Activated naive CD4-positive, alpha-beta T cell treated with anti-CD3 and anti-CD28 coated beads, Interleukin-2, amount 50 U/mL, for 16 hours (primary cell): ENCODE measurements around the gene STK11IP.

Experiments
- DNase-seq: peaks from one replicate; pipeline ENCODE4 v3.0.0-alpha.2; 2020

Gene STK11IP

GRCh38 chr2:219597552-219598307 lies at the start of gene STK11IP:
Gene STK11IP (plus strand): TSS chr2:219597857. CDS start chr2:219598120, 263 bp downstream.
- DNase-seq, result peak; percentile 92

GRCh38 chr2:219548990-219549389 lies 48.7 kb upstream of the STK11IP start:
- DNase-seq, result no peak

- DNase-seq, result no peak
These were observed 48.0 kb upstream of the STK11IP start for GRCh38 chr2:219549619-219550018.

GRCh38 chr2:219551441-219552381 lies 45.9 kb upstream of the STK11IP start:
- DNase-seq, result no peak

GRCh38 chr2:219552382-219553167 lies 45.1 kb upstream of the STK11IP start:
- peak; percentile 82 for DNase-seq

GRCh38 chr2:219553168-219553417 lies 44.6 kb upstream of the STK11IP start:
- DNase-seq, result no peak

- no peak for DNase-seq
These were observed 44.1 kb upstream of the STK11IP start for GRCh38 chr2:219553463-219553963.

GRCh38 chr2:219554350-219554749 lies 43.3 kb upstream of the STK11IP start:
- DNase-seq, result no peak

- no peak for DNase-seq
These were observed 41.7 kb upstream of the STK11IP start for GRCh38 chr2:219555956-219556355.

- no peak for DNase-seq
These were observed 41.2 kb upstream of the STK11IP start for GRCh38 chr2:219556413-219556812.

- DNase-seq, result no peak
These were observed 40.3 kb upstream of the STK11IP start for GRCh38 chr2:219557320-219557719.

GRCh38 chr2:219557791-219558785 lies 39.6 kb upstream of the STK11IP start:
- no peak for DNase-seq

- DNase-seq, result no peak
These were observed 38.3 kb upstream of the STK11IP start for GRCh38 chr2:219559156-219559915.

GRCh38 chr2:219560037-219560892 lies 37.4 kb upstream of the STK11IP start:
- DNase-seq, result no peak

- no peak for DNase-seq
These were observed 36.8 kb upstream of the STK11IP start for GRCh38 chr2:219560893-219561178.

GRCh38 chr2:219561179-219562048 lies 36.2 kb upstream of the STK11IP start:
- DNase-seq, result no peak

- DNase-seq, result no peak
These were observed 35.3 kb upstream of the STK11IP start for GRCh38 chr2:219562049-219563020.
